Left renal cortex interstitium (tissue), 4 donors: ENCODE measurements around the gene GRIK5. TPM values are rescaled to one million over a fixed set of nuclear protein-coding genes. Genes with fewer than 3 reads are reported as not detected.
"Not testable (repeated sequence)": the region's sequence is repeated elsewhere in the genome, so short reads cannot be mapped to it uniquely, and the experiment has no call there.

Experiments used
- DNase-seq, 4 donors: peaks; one replicate each; pipeline ENCODE4 v3.0.0-alpha.2; 2013; ENCODE audit warnings: low read depth in 4 of 4, low spot score in 2 of 4, missing footprints in 1 of 4
- polyA plus RNA-seq, 4 donors: library from polyadenylated mRNA; unstranded; fragments of 120-200 nt; gene quantifications; one replicate each; pipeline ENCODE4 v1.2.1, GENCODE V29; 2013; ENCODE audit not compliant: insufficient read length in 4 of 4

The GRIK5 gene, protein sequence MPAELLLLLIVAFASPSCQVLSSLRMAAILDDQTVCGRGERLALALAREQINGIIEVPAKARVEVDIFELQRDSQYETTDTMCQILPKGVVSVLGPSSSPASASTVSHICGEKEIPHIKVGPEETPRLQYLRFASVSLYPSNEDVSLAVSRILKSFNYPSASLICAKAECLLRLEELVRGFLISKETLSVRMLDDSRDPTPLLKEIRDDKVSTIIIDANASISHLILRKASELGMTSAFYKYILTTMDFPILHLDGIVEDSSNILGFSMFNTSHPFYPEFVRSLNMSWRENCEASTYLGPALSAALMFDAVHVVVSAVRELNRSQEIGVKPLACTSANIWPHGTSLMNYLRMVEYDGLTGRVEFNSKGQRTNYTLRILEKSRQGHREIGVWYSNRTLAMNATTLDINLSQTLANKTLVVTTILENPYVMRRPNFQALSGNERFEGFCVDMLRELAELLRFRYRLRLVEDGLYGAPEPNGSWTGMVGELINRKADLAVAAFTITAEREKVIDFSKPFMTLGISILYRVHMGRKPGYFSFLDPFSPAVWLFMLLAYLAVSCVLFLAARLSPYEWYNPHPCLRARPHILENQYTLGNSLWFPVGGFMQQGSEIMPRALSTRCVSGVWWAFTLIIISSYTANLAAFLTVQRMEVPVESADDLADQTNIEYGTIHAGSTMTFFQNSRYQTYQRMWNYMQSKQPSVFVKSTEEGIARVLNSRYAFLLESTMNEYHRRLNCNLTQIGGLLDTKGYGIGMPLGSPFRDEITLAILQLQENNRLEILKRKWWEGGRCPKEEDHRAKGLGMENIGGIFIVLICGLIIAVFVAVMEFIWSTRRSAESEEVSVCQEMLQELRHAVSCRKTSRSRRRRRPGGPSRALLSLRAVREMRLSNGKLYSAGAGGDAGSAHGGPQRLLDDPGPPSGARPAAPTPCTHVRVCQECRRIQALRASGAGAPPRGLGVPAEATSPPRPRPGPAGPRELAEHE
- polyA plus RNA-seq, result 10 to 100 TPM; 20.3 to 33.9 (median 25.9) TPM

GRCh38 chr19:42069619-42070351 lies at the start of gene GRIK5:
Gene GRIK5 (minus strand): TSS chr19:42070206. CDS start chr19:42065770, 4,436 bp downstream.
- peak in 2 of 4 donors; percentile 23 to 38 for DNase-seq

DNA sequence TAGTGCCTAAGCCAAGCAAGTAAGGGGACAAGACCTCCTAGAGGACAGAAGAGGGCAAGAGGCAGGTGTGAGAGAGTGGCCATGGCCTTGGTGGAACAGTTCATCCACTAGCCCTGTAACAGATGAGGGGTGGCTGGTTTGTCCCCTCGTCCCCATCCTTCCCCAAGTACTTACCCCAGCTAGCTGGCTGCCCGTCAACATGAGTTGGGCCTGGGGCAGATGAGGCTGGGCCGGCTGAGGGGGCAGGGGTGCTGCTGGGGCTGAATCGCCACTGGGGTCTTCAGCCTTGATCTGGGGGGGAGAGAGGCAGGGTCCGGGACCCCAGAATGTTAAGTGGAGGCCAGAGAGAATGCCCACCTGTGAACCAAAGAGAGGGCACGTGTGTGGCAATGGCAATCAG lies 47.1 kb upstream of the GRIK5 start:
- no peak for DNase-seq

DNA sequence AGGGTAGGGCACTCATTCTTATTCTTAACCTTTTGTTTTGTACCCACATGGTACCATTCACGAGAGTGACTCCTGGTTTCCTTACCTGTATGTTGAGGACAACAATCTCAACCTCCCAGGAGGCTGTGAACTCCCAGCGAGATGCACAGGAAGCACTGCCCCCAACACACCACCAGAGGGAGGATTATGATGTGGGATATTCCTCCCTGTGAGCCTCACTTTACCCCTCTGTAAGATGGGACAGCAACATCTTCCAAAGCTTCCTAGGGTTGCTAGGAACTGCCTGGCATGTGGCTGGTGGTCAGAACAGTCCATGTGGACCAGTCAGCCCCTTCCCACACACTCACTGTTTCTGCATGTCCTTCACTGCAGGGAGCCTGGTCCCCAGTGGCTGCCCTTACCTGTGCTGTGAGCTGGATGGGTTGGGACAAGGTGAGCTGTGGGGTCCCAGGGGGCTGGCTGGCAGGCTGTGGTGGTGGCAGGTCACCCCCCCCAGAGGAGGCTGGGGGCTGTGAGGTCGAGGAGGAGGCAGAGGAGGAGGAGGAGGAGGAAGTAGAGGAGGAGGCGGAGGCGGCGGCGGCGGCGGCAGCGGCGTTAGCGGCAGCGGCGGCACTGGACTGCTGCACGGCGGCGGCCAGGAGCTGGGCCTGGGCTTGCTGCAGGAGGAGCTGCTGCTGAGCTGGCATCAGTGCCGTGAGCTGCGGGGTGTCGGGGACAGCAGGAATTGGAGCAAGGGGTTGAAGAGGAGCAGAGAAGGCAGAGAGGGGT lies 46.5 kb upstream of the GRIK5 start:
- no peak for DNase-seq

- no peak for DNase-seq
These were observed 45.7 kb upstream of the GRIK5 start for GRCh38 chr19:42115705-42116104.

GRCh38 chr19:42115219-42115618 lies 45.2 kb upstream of the GRIK5 start:
- no peak for DNase-seq

GRCh38 chr19:42114412-42114811 lies 44.4 kb upstream of the GRIK5 start:
- no peak for DNase-seq

- no peak for DNase-seq
These were observed 43.8 kb upstream of the GRIK5 start for GRCh38 chr19:42113641-42114348.

GRCh38 chr19:42111811-42112210 lies 41.8 kb upstream of the GRIK5 start:
- no peak for DNase-seq

DNA sequence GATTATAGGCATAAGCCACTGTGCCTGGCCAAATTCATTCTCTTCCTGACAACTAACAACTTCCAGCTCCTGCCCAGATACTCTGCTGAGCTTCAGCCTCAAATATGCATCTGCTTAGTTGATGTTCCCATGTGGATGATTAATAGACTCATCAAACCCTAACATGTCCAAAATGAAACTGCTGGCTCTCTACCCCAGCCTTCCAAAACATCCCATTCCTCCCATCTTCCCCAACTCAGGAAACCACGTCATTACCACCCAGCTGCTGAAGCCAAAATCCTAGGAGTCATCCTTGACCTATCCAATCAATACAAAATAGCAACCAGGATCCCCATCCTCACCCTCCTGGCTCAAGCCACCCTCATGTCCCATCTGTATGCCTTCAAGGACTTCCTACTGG lies 41.4 kb upstream of the GRIK5 start:
- DNase-seq, result no peak

- no peak for DNase-seq
These were observed 40.7 kb upstream of the GRIK5 start for GRCh38 chr19:42110658-42111057.

GRCh38 chr19:42109896-42110295 lies 39.9 kb upstream of the GRIK5 start:
- DNase-seq, result no peak

DNA sequence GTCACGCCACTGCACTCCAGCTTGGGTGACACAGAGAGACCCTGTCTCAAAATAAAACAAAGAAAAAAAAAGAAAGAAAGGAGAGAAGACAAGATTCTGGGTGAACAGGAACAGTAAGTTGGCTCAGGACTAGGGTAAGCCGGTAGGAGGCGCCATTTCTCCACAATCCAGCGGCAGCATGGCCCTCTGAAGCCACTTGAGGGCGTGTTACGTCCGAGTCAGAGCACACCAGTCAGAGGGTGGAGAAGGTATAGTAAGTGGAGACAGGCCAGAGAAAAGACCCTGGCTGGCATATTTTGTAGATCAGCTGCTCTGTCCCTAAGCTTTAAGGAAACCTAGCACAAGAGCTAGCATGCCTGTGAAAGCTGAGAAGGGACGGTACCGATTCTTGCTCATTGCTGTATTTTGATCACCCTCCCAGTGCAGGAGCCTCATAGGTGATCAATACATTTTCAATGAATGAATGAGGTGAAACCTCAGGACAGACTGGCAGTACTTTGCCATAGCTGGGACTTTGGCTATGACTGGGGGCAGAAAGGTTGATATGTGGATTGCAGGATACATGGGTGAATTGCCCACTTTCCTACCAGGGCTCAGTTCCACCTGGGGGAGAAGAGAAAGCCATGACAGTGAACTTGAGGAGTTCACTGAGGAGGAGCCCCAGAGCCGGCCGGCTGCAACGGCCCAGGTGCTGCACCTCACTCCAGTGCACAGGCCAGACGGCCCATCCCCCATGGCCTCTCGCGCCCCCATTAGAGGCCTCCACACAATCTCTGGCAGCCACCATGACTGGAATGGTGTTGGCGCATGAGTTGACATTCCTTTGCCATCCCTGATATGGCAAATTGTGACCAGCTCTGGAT lies 38.8 kb upstream of the GRIK5 start:
- DNase-seq, result peak in 2 of 4 donors; percentile 29 to 55

DNA sequence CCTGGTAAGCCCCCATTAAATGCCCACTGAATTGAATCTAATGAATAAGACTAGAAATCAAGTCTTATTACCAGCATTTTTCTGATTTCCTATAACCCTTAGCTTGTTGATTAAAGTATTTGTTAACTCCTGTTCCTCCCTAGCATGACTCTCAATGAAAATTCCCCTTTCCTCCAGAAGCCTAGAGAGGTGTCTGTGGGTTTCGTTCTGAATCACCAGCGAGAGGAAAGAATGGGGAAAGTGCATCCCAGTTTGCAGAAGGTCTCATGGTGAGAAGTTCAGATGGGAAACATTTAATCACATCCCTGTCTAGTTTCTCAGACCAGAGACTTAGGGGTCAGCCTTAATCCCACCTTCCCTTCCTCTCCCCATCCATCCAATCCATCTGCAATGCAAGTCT lies 35.4 kb upstream of the GRIK5 start:
- no peak for DNase-seq

DNA sequence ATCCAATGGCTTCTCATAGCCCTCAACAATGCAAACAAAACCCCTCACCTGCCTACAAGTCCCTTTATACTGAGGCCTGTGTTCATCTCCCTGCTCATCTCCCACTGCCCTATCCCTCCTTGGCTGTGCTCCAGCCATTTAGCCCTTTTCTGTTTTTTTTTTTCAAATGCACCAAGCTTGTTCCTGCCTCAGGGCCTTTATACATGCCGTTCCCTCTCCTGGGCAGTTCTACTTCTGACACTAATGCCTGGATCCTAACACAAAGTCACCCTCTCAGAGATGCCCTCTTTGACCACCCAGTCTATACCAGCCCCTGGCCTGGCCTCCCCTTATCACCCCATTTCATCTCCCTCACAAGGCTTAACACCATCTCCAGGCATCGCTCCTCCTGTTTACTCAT lies 32.9 kb upstream of the GRIK5 start:
- no peak for DNase-seq

- not testable (repeated sequence) for DNase-seq
These were observed 30.2 kb upstream of the GRIK5 start for GRCh38 chr19:42100241-42100640.

GRCh38 chr19:42099336-42099925 lies 29.4 kb upstream of the GRIK5 start:
- no peak for DNase-seq

DNA sequence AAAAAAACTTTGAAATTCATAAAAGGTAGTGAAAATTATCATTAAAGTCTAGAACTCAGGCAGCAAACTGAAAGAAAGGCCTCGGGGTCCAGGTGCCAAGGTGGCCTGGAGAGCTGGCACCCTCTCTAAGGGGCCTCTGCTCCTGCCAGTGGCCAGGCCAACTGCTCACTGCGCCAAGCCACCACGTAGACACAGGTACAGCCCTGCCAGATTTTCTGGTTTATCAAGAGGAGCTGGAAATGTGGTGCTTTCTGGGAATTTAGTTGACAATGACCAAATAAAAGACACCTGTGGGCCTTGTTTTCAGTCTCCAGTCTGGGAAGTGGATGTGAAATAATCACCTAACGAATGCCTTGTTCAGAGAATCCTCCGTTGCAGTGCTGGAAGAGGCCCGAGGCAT lies 28.8 kb upstream of the GRIK5 start:
- DNase-seq, result no peak

GRCh38 chr19:42097461-42097860 lies 27.5 kb upstream of the GRIK5 start:
- DNase-seq, result no peak
